GM12878 (cell line): Measurements from ENCODE around the gene IQGAP1. TPM values are rescaled to one million over a fixed set of nuclear protein-coding genes. Genes with fewer than 3 reads are reported as not detected.

Source experiments
- ATAC-seq: fragments of 200-7000 bp; cut with Tn5 transposase; 3 replicates; pipeline ENCODE4 v1.9.1; 2020; ENCODE audit warnings: mild to moderate bottlenecking, moderate library complexity
- BruUV-seq: library from RNA; stranded (reverse); fragments of 400-500 nt; replicated peaks from 2 replicates; lab custom pipeline; 2021; lab: Mats Ljungman, UMichigan
- CTCF ChIA-PET: fragments of 300-600 bp; sonication (Branson Sonifier 250); formaldehyde crosslinking; extraction: SDS; loops from one replicate; lab custom pipeline; 2021; ENCODE audit warnings: inconsistent platforms; lab: Yijun Ruan, JAX
- POLR2A ChIA-PET: fragments of 350-600 bp; formaldehyde crosslinking; extraction: SDS; loops from one replicate; lab custom pipeline; 2021; ENCODE audit warnings: inconsistent platforms; lab: Charles Lee
- RAD21 ChIA-PET: fragments of 300-600 bp; sonication (Branson Sonifier 250); formaldehyde crosslinking; loops from one replicate; lab custom pipeline; 2023; ENCODE audit warnings: antibody characterized with exemption; ENCODE audit not compliant: unreplicated experiment; lab: Charles Lee
- SMC1A ChIA-PET: fragments of 300-600 bp; sonication (Branson Sonifier 250); formaldehyde crosslinking; loops from one replicate; lab custom pipeline; 2023; ENCODE audit not compliant: unreplicated experiment, uncharacterized antibody; lab: Charles Lee
- DNase-seq: peaks from one replicate; pipeline ENCODE4 v3.0.0-alpha.2; 2011; ENCODE audit warnings: low read depth, low spot score
- FAIRE-seq: peaks from 3 replicates; lab custom pipeline; 2011; peaks lifted over from hg19 to GRCh38; lab: Jason Lieb, UNC
- H2AFZ ChIP-seq: 2 replicates; pipeline ENCODE4 v1.6.0; 2011; ENCODE audit warnings: low read depth, low read length, control low read depth; ENCODE audit not compliant: control insufficient read depth
- H3K27ac ChIP-seq: 2 replicates; pipeline ENCODE4 v1.5.1; 2011; ENCODE audit warnings: control low read depth; ENCODE audit not compliant: control insufficient read depth, insufficient read depth
- H3K27me3 ChIP-seq, 2 experiments: replicated peaks in 1 of 2; 2 replicates each; pipeline versions ENCODE4 v1.6.0 to v1.6.1; 2011; ENCODE audit warnings: low read length in 1 of 2; ENCODE audit not compliant: control insufficient read depth in 2 of 2, insufficient read depth in 2 of 2
- H3K36me3 ChIP-seq, 2 experiments: 2 replicates each; pipeline ENCODE4 v1.5.1; 2011; ENCODE audit warnings: low read length in 1 of 2; ENCODE audit not compliant: control insufficient read depth in 2 of 2, insufficient read depth in 2 of 2
- H3K4me1 ChIP-seq: 2 replicates; pipeline ENCODE4 v1.6.1; 2011; ENCODE audit warnings: mild to moderate bottlenecking, low read length, moderate library complexity, mixed read lengths; ENCODE audit not compliant: control insufficient read depth, insufficient read depth
- H3K4me2 ChIP-seq: 2 replicates; pipeline ENCODE4 v1.6.0; 2011; ENCODE audit warnings: control low read depth; ENCODE audit not compliant: control insufficient read depth, insufficient read depth
- H3K4me3 ChIP-seq: fragments of 200-600 bp; sonication (generic); 2 replicates; pipeline ENCODE4 v1.5.1; 2016
- H3K79me2 ChIP-seq: 2 replicates; pipeline ENCODE4 v1.6.0; 2011; ENCODE audit warnings: low read length; ENCODE audit not compliant: control insufficient read depth, insufficient read depth
- H3K9ac ChIP-seq: 2 replicates; pipeline ENCODE4 v1.8.0; 2011; ENCODE audit warnings: low read length, control low read depth, mixed read lengths; ENCODE audit not compliant: control insufficient read depth, insufficient read depth
- H3K9me3 ChIP-seq: replicated peaks from 3 replicates; pipeline ENCODE4 v1.5.1; 2011; ENCODE audit warnings: mild to moderate bottlenecking, low read length; ENCODE audit not compliant: control insufficient read depth, insufficient read depth
- H4K20me1 ChIP-seq: 2 replicates; pipeline ENCODE4 v1.6.0; 2011; ENCODE audit not compliant: control insufficient read depth, insufficient read depth
- BCL11A ChIP-seq: IDR thresholded peaks from 2 replicates; pipeline ENCODE4 v1.6.1; 2011; ENCODE audit warnings: low read depth, low read length
- BMI1 ChIP-seq: fragments of 450-650 bp; IDR thresholded peaks from 2 replicates; pipeline ENCODE4 v1.6.1; 2016; ENCODE audit warnings: mild to moderate bottlenecking, moderate library complexity, borderline replicate concordance
- CBX5 ChIP-seq: sonication (generic); IDR thresholded peaks from 2 replicates; pipeline ENCODE4 v1.6.1; 2016; ENCODE audit warnings: low read depth, moderate library complexity, mild to moderate bottlenecking, inconsistent platforms
- CHD2 ChIP-seq: IDR thresholded peaks from 2 replicates; pipeline ENCODE4 v1.6.1; 2011; ENCODE audit warnings: low read depth, low read length, improper control_type of control experiment, borderline replicate concordance
- NFYB ChIP-seq: IDR thresholded peaks from 2 replicates; pipeline ENCODE4 v1.6.1; 2011; ENCODE audit warnings: low read depth, mild to moderate bottlenecking, low read length, improper control_type of control experiment, moderate library complexity; ENCODE audit not compliant: insufficient read depth
- NR2C1 ChIP-seq: fragments of 450-650 bp; IDR thresholded peaks from 2 replicates; pipeline ENCODE4 v1.6.1; 2017; ENCODE audit warnings: antibody characterized with exemption, mild to moderate bottlenecking, moderate library complexity
- NR2C2 ChIP-seq: IDR thresholded peaks from 2 replicates; pipeline ENCODE4 v1.6.1; 2011; ENCODE audit warnings: borderline replicate concordance, low read depth; ENCODE audit not compliant: control insufficient read depth, insufficient read length
- PAX8 ChIP-seq: fragments of 450-650 bp; IDR thresholded peaks from 2 replicates; pipeline ENCODE4 v1.6.1; 2017; ENCODE audit warnings: mild to moderate bottlenecking, moderate library complexity
- RFX5 ChIP-seq: IDR thresholded peaks from 2 replicates; pipeline ENCODE4 v1.6.1; 2011; ENCODE audit warnings: low read depth, low read length, improper control_type of control experiment
- SUZ12 ChIP-seq: fragments of 200-600 bp; sonication (generic); IDR thresholded peaks from one replicate; pipeline ENCODE4 v1.6.1; 2018; ENCODE audit warnings: antibody characterized with exemption, mild to moderate bottlenecking; ENCODE audit not compliant: unreplicated experiment
- ZNF207 ChIP-seq: fragments of 450-650 bp; IDR thresholded peaks from 2 replicates; pipeline ENCODE4 v1.6.1; 2014; ENCODE audit warnings: antibody characterized with exemption, mild to moderate bottlenecking, borderline replicate concordance
- WGBS: methylation state at CpG from one replicate; pipeline ENCODE4 v1.1.6; 2016; ENCODE audit warnings: low lambda C conversion rate; ENCODE audit not compliant: insufficient replicate concordance, insufficient coverage; ENCODE audit errors: missing lambda C conversion rate; 5-methylcytosine and 5-hydroxymethylcytosine counted together
- in situ Hi-C: fragments of 300-500 bp; cut with MboI; formaldehyde crosslinking; loops from 9 replicates; pipeline ENCODE4 v1.14.3; 2018; ENCODE audit warnings: mixed read lengths
- intact Hi-C: fragments of 100-400 bp; cut with micrococcal nuclease; formaldehyde crosslinking; loops from one replicate; pipeline ENCODE4 v1.14.2; 2022; ENCODE audit not compliant: unreplicated experiment
- polyA plus RNA-seq, 11 experiments: library from polyadenylated mRNA; depleted of rRNA in 4 of 11; unstranded in 6 of 11; stranded (reverse) in 5 of 11; fragments of >200 nt; fragmentation: Nextera tagmentation in 4 of 11; fragmentation: Illumina TruSeq in 1 of 11; extraction: Ambion mirVana in 4 of 11; extraction: Trizol in 1 of 11; gene quantifications; 1 replicate in 1 of 11; 2 replicates in 10 of 11; pipeline versions ENCODE4 v1.2.1 to v1.2.3, GENCODE V29; 2011 to 2016; ENCODE audit warnings: inconsistent platforms in 2 of 11, missing spikeins in 2 of 11, low read depth in 1 of 11
- total RNA-seq, 4 experiments: library from RNA; depleted of rRNA in 3 of 4; stranded (reverse); fragments of >200 nt in 3 of 4; fragmentation: Illumina TruSeq in 1 of 4; extraction: Trizol in 1 of 4; gene quantifications; 2 replicates each; pipeline versions ENCODE4 v1.2.1 to v1.2.3, GENCODE V29; 2013 to 2021
- TF ChIP-seq, protein P1 (sequence below): fragments of 450-650 bp; conservative IDR thresholded peaks from 2 replicates; pipeline ENCODE4 v1.6.1; 2017; ENCODE audit warnings: mild to moderate bottlenecking, moderate library complexity
- TF ChIP-seq, protein P2 (sequence below): fragments of 450-650 bp; IDR thresholded peaks from 2 replicates; pipeline ENCODE4 v1.6.1; 2017; ENCODE audit warnings: mild to moderate bottlenecking, low read depth, inconsistent platforms; ENCODE audit not compliant: poor library complexity, severe bottlenecking
- TF ChIP-seq, protein P3 (sequence below): fragments of 450-650 bp; IDR thresholded peaks from 2 replicates; pipeline ENCODE4 v1.6.1; 2017; ENCODE audit warnings: low read depth, mild to moderate bottlenecking, moderate library complexity

Gene IQGAP1
- total and polyA plus RNA-seq, 10 of the 15 experiments (the other 5 are each of a cell fraction or from before 2014, with no cell fraction given) = 65.2 to 250 (median 112) TPM

DNA sequence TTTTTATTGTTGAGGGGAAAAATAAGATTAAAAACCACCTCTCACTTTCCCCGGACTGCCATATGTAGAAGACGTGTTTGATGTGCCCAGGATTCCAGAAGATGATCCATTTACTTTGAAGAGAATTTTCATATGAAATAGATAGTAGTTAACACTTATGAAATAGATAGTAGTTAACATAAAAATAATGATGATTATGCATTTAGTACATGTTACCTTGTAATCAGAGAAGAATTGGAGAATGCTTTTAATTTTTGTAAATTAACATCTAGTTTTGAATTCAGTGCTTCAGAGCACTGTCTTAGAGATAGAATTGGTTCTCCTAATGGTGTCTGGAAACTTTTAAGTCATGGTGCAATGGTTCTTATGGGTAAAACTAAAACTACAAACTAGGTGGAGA is 95.6 kb downstream of the IQGAP1 start:
- intact Hi-C loops (loop anchor here (2.0 to 10.0 kb wide), 2 partner anchors 121 to 791 kb away; no protein-coding TSS in a partner anchor), in situ Hi-C loops (no loop called here)
- no peaks in the 10 kb centered on the region for H3K27me3 ChIP-seq
- H3K79me2 ChIP-seq = no peaks in the 10 kb centered on the region
- no TSS peak for BruUV-seq
- H3K4me1 ChIP-seq = no peaks in the 10 kb centered on the region
- H3K36me3 ChIP-seq = peaks cover 10 to 38% of the 10 kb centered on the region in 2 experiments
- H4K20me1 ChIP-seq = no peaks in the 10 kb centered on the region
- H3K9ac ChIP-seq = no peak overlapping the region
- TF ChIP-seq RFX5 (no peak), BCL11A (no peak), BMI1 (no peak), NR2C2 (no peak), ZNF207 (no peak), NFYB (no peak), CBX5 (no peak), CHD2 (no peak), PAX8 (no peak), NR2C1 (no peak), SUZ12 (no peak)
- TF ChIP-seq, protein P1, sequence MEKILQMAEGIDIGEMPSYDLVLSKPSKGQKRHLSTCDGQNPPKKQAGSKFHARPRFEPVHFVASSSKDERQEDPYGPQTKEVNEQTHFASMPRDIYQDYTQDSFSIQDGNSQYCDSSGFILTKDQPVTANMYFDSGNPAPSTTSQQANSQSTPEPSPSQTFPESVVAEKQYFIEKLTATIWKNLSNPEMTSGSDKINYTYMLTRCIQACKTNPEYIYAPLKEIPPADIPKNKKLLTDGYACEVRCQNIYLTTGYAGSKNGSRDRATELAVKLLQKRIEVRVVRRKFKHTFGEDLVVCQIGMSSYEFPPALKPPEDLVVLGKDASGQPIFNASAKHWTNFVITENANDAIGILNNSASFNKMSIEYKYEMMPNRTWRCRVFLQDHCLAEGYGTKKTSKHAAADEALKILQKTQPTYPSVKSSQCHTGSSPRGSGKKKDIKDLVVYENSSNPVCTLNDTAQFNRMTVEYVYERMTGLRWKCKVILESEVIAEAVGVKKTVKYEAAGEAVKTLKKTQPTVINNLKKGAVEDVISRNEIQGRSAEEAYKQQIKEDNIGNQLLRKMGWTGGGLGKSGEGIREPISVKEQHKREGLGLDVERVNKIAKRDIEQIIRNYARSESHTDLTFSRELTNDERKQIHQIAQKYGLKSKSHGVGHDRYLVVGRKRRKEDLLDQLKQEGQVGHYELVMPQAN = no peak
- TF ChIP-seq, protein P2, sequence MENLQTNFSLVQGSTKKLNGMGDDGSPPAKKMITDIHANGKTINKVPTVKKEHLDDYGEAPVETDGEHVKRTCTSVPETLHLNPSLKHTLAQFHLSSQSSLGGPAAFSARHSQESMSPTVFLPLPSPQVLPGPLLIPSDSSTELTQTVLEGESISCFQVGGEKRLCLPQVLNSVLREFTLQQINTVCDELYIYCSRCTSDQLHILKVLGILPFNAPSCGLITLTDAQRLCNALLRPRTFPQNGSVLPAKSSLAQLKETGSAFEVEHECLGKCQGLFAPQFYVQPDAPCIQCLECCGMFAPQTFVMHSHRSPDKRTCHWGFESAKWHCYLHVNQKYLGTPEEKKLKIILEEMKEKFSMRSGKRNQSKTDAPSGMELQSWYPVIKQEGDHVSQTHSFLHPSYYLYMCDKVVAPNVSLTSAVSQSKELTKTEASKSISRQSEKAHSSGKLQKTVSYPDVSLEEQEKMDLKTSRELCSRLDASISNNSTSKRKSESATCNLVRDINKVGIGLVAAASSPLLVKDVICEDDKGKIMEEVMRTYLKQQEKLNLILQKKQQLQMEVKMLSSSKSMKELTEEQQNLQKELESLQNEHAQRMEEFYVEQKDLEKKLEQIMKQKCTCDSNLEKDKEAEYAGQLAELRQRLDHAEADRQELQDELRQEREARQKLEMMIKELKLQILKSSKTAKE = no peak
- TF ChIP-seq, protein P3, sequence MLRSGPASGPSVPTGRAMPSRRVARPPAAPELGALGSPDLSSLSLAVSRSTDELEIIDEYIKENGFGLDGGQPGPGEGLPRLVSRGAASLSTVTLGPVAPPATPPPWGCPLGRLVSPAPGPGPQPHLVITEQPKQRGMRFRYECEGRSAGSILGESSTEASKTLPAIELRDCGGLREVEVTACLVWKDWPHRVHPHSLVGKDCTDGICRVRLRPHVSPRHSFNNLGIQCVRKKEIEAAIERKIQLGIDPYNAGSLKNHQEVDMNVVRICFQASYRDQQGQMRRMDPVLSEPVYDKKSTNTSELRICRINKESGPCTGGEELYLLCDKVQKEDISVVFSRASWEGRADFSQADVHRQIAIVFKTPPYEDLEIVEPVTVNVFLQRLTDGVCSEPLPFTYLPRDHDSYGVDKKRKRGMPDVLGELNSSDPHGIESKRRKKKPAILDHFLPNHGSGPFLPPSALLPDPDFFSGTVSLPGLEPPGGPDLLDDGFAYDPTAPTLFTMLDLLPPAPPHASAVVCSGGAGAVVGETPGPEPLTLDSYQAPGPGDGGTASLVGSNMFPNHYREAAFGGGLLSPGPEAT = no peak
- SMC1A ChIA-PET = interaction anchor here (1.2 to 7.9 kb wide), 8 partner anchors 10 to 176 kb away, joined by 3 to 107 read pairs (median 8); no protein-coding TSS in a partner anchor
- H3K4me3 ChIP-seq = no peak overlapping the region
- POLR2A ChIA-PET = no interaction called here
- DNase-seq = no peak
- no peak overlapping the region for H3K4me2 ChIP-seq
- CTCF ChIA-PET = interaction anchor here (0.9 to 6.2 kb wide), 6 partner anchors 103 to 177 kb away, joined by 3 to 98 read pairs (median 4); no protein-coding TSS in a partner anchor
- H2AFZ ChIP-seq = no peak overlapping the region
- WGBS = 100% methylated on average over 2 of the region's 2 CpGs
- no peak for ATAC-seq
- no peak overlapping the region for H3K27ac ChIP-seq
- RAD21 ChIA-PET = interaction anchor here (3.0 to 5.6 kb wide), 2 partner anchors 163 to 191 kb away, joined by 18 to 59 read pairs; no protein-coding TSS in a partner anchor
- no peaks in the 10 kb centered on the region for H3K9me3 ChIP-seq
- FAIRE-seq = no peak
